MM.1S (cell line): ENCODE measurements around the gene RNF220.

Experiments used
- EZH2 ChIP-seq: fragments of 300-600 bp; sonication (generic); optimal IDR thresholded peaks from 2 replicates; pipeline ENCODE3; 2017; ENCODE audit warnings: low read depth, mild to moderate bottlenecking, antibody characterized with exemption, low read length, mixed read lengths
- EZH2phosphoT487 ChIP-seq: fragments of 300-600 bp; sonication (generic); IDR thresholded peaks from 2 replicates; pipeline ENCODE4 v1.6.1; 2018; ENCODE audit warnings: antibody characterized with exemption, low read length
- TF ChIP-seq, protein P1 (sequence below): fragments of 300-600 bp; sonication (generic); IDR thresholded peaks from 2 replicates; pipeline ENCODE4 v1.5.1; 2016; ENCODE audit warnings: antibody characterized with exemption, low read length, mixed read lengths

DNA sequence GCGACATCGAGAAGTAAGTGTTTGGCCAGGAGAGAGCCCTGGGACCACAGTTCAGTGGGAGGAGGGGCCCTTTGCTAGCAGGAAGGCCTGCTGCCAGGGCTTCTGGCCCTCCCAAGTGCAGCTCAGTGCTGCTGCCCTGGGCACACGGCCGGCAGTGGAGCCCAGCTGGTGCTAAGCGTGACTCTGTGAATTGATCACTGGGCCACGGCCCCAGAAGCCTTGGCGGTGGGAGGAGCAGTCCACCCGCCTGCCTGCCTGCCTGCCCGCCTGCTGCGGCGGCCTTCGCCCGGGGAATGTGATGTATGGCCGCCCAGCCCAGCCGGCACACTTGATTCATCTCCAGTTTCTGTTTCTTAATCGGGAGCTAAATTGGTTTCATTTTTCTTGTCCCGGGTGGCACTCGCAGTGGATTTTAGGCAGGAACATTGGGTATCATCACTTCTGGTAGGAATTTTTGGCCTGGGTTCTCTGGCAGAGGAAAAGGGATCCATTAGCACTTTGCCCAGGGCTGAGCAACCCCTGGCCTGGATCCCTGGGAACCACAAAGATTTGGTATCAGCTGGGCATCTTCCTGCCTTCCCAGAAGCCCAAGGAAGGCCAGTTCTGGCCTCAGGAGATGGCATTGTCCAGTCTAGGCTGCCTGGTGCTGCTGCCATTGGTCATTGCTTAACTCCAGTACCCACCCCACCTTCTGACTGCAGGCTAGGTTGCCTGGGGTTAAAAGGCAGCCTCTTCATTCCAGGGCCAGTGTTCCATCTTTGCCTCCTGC, 240.6 kb downstream of the RNF220 start:
- TF ChIP-seq, protein P1, sequence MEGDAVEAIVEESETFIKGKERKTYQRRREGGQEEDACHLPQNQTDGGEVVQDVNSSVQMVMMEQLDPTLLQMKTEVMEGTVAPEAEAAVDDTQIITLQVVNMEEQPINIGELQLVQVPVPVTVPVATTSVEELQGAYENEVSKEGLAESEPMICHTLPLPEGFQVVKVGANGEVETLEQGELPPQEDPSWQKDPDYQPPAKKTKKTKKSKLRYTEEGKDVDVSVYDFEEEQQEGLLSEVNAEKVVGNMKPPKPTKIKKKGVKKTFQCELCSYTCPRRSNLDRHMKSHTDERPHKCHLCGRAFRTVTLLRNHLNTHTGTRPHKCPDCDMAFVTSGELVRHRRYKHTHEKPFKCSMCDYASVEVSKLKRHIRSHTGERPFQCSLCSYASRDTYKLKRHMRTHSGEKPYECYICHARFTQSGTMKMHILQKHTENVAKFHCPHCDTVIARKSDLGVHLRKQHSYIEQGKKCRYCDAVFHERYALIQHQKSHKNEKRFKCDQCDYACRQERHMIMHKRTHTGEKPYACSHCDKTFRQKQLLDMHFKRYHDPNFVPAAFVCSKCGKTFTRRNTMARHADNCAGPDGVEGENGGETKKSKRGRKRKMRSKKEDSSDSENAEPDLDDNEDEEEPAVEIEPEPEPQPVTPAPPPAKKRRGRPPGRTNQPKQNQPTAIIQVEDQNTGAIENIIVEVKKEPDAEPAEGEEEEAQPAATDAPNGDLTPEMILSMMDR: no peak
- TF ChIP-seq EZH2phosphoT487: no peak
- TF ChIP-seq EZH2: no peak
